HG03520 (cell line): Measurements from ENCODE around the gene GLO1.

Experiments used
- ATAC-seq: cut with Tn5 transposase; IDR thresholded peaks from one replicate; pipeline ENCODE4 v1.9.1; 2021; ENCODE audit warnings: mild to moderate bottlenecking, moderate library complexity; ENCODE audit not compliant: unreplicated experiment

The GLO1 gene

DNA sequence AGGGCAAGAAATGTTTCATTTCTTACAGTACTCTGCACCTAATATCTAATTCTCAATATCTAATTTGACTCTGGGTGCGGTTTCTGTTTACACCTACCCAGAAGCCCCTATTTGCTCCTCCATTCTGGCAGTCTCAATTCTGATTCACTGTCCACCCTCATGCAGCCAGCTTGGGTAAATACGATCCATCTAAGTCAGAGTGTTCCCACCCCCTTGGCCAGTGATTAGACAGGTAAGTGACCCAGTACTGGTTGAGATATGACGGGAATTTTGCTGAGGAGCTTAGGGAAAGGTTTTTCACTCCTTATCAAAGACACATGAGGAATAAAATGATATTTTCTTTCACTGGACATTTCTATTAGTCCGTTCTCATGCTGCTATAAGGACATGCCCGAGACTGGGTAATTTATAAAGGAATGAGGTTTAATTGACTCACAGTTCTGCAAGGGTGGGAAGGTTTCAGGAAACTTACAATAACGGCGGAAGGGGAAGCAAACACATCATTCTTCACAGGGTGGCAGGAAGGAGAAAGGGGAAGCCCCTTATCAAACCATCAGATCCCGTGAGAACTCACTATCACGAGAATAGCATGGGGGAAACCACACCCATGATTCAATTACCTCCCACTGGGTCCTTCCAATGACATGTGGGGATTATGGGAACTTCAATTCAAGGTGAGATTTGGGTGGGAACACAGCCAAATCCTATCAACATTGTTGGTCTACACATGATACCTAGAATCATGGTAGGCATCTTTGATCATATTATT lies 29.4 kb downstream of the GLO1 start:
- ATAC-seq, result no peak

DNA sequence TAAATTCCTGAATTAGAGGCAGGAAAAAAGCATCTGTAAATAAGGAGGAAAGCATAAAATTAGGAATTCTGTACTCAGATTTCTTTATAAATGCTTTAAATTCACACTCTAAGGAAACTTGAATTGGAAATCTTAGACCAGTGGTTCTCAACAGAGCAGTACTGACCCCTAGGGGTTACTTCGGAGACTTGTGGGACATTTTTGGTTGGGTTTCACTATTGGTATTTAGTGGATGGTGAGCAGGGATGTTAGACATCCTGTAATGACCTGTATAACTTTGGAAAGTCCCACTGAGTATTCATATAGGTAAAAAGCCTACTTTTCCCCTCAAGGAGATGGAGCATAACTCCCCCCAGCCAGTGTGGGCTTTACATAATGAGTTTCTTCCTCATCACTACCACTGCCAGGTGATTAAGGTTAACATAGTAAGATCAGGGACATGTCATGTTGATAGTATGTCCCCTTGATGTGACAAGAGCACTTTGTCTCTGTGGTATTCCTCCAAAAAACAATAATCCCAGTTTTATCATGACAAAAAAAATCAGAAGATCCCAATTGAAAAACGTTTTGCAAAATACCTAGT lies 31.0 kb downstream of the GLO1 start:
- ATAC-seq, result no peak

DNA sequence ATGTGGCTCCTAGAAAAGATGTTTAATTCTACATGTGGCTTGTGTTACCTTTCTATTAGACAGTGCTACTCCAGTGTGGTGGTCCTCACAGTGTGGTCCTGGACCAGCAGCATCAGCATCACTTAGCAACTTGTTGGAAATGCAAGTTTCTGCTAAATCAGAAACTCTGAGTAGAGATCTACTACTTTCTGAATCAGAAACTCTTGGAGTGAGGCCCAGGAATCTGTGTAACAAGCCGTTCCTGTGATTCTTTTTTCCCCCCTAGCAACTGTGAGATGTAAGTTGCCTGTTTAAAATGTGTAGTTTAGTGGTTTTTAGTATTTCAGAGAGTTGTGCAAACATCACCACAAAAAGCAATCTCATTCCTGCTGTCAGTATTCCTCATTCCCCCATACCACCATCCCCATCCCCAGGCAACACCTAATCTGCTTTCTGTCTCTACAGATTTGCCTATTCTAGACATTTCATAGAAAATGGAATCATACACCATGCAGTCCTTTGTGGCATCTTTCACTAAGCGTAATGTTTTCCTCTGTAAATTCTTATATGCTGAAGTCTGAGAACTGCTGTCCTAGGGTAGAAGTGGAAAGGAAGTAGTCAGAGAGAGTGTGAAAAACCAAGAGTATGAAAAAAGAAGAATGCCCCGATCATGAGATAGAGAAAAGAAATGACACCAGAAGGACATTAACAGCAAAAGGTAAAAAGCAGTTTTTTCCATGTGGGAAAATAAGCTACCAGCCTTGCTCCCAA lies 44.4 kb downstream of the GLO1 start:
- no peak for ATAC-seq

DNA sequence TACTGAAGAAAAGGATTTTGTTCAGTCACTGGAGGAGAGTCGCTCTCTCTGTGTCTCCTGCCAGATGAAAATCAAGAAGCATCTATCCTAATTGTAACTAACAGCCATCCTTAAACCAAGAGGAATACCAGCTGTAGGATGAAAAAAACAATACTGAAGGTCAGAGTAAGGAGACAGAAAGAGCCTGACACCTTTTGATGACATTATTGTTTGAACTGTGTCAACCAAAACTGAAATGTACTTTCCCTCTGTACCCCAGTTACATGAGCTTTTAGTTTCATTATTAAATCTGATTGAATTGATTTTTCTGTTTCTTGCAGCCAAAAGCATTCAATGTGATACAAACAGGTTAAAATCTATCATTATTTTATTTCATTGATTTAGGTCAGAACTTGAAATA lies 46.0 kb downstream of the GLO1 start:
- ATAC-seq, result no peak

DNA sequence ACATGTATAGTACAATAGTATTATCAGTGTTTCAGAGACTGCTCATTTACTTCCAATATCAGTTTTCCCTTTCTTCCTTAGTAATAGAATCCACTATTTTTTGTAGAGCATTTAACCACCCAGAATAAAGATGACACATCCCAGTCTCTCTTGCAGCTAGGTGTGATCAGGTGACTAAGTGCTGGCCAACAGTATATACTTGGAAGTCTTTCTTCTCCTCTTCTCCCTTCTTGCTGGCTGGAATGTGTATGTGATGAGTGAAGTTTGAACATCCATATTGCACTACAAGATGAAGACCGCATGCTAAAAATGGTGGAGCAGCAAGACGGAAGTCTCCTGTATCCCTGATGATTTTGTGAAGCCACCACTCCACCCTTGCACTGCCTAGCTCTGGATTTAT lies 48.7 kb downstream of the GLO1 start:
- no peak for ATAC-seq

DNA sequence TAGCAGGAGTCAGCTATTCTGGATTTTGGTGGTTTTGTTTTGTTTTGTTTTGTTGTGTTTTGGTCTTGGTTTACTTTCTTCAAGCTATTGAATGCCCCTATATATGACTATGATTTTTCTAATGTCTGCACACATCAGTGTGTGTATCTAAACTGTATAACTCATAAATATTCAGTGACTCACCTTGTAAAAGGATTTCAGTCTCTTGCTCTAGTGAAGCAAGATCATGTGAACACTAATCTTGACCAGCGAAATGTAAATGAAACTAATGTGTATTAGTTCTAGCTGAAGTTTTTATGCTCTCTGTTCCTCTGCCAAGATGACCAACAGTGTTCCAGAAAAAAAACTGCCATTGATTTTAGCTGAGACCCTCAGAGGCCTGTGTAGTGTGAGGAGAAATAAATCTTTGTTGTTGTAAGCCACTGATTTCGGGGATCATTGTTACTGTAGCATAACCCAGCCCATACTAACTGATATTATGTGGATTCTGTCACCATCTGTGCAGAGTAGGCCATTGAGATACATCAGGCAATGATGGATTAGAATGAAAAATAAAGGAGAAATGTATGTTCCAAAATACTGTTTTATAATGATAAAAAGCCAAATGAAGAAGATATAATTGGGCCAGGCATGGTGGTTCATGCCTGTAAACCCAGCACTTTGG lies 51.7 kb downstream of the GLO1 start:
- ATAC-seq, result no peak

DNA sequence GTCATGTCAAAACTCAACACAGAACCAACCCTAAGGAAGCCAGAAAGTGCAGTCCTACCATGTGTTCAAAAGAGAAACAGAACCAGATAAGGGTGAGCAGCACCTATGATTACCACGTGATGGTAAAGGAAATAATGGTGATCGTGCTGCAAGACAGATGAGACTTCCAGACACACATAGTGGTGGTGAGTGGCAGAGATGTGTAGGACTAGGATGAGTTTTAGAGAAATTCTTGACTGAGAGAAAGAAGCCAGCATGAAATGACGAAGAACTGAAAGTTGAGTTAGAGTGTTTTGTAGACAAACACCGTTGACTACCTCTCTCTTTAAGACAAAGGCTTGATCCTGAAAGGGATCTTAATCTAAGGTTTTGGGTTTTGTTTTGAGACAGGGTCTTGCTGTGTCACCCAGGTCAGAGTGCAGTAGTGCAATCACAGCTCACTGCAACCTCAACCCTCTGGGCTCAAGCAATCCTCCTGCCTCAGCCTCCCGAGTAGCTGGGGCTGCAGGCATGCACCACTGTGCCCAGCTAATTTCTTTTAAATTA lies 52.7 kb downstream of the GLO1 start:
- no peak for ATAC-seq

DNA sequence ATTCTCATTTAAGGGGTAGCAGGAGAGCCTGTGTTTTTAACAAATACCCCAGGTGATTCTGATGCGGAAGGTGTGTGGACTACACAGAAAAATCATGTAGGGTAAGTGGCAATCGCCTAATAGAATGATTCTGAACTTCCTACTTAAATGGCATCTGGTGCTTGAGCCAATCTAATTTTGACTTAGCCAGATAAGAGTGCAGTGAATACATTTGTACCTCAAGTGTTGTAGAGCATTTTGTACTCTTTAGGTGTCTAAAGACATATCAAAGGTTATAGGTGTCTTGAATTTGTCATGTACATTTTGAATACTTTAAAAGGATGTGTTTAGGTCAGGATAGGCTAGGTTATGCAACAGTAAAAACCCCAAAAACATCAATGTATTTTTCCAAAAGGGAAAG lies 53.2 kb downstream of the GLO1 start:
- ATAC-seq, result no peak

DNA sequence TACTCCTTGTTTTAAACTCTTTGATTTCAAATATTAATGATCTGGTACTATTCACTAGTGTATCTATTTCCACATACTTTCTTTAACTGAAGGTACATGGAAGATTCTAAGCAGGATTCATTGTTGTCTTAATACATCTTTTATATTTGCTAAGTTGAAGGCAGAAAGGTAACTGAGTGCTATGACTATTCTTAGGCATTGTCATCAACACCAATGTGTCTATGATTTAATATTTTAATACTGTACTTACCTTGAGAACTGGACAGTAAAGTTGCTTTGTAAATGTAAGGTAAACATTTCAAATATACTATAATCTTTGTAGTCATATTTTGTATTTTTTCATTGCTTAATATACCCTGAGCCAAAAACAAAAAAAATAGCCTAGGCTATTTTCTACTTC lies 54.3 kb downstream of the GLO1 start:
- no peak for ATAC-seq

DNA sequence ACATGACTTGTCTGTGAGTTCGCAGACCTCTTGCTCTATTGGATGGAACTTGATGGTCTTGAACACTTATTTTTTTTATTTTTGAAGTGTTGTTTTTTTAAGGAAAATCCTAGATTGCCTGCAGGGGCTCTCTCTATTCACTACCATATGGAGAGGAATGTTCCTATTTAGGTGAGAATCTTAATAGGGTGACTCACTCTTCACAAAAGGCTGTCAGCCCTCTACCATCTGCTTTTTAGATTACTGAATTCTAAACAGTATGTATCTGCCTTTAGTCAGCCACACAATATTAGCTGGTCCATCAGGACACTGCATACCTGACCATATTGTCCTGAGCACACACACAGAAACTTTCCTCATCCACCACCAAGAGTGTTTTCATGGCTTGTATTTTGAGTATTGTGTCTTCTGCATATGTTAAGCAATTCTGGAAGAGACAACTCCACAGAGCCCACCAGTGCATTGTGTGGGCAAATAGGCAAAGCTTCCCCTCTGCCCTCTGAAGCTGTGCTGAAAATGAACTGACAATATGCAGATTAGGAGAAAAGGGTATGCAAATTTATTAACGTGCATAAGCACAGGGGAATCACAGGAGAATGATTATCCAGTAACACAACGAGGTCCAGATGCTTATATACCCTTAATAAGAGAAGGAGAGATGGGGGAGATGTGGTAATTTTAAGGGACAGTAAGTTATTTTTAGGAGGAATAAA lies 56.6 kb downstream of the GLO1 start:
- no peak for ATAC-seq

DNA sequence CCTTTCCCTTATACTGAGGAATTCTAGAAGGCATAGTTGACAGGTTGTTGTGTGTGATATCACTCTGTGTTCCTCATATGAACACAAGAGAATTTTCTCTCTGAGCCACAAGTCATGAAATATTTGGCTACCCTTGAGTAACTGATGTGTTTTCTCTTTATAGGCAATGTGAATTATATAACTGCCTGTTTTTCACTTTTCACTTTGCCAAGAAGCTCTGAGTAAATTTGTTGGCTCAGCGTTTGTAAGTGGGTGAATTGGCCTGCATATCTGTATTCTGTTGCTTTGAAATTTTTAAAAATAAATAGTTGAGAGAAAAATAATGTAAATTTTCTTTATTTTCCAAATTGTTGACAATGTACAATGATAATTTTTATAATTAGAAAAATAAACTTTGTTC lies 58.0 kb downstream of the GLO1 start:
- ATAC-seq, result no peak

DNA sequence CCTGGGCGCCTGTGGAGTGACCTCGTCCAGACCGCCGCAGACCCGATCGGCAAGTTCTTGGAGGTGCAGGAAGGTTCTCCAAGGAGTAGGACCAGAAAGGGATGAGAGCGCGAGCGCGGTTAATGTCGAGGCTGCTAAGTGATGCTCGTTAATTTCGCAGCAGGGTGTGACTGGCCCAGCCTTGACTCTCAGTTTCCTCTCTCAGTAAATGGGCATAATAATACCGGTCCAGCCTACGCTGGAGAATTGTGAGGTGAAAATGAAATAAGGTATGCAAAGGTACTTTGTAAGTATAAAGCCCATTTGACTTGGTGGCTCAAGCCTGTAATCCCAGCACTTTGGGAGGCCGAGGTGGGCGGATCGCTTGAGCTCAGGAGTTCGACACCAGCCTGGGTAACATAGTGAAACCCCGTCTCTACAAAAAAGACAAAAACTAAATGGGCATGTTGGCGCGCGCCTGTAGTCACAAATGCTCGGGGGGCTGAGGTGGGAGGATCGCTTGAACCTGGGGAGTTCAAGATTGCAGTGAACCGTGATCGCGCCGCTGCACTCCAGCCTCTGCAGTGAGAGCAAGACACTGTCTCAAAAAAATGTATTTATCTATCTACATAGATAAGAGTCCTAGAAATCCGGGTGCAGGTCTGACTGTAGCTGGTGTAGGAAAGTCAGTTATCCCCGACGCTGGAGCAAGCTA lies 62.6 kb downstream of the GLO1 start:
- ATAC-seq, result peak; percentile 37

DNA sequence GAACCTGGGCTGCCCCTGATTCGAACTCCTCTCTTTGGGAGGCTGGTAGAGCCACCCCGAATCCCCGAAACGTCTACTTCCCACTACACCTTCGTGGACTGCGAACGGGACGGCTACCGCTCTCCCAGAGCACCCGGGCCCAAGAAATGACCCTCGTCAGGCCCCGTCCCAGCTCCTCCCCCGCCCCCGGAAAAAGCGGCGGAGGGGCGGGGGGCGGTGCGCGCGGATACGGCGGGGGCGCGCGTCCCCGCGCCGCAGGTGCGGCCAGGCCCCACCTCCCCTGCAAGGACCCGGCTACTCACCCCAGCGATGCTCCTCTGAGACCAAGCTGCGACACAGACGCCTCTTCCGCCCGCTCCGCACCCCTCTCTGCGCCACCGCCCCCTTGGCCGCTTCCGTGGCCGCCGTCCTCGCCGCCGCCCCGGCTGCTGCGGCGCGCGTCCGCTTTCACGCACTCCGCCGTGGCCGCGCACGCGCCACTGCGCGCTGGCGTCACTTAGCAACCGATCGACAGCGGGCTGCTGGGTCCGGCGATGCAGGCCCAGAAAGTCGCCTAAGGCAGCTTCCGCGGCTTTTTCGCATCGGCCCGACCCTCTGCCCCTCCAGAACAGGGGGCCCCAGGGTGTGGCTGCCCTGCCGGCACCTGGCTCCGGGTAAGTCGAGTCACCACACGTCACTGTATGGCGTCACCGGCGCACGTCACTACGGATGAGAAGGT lies 63.3 kb downstream of the GLO1 start, which contains the start of gene BTBD9:
BTBD9 (minus strand) TSS at position 432 of the 718 bp plus-strand sequence.
- ATAC-seq, result peak; percentile 75

DNA sequence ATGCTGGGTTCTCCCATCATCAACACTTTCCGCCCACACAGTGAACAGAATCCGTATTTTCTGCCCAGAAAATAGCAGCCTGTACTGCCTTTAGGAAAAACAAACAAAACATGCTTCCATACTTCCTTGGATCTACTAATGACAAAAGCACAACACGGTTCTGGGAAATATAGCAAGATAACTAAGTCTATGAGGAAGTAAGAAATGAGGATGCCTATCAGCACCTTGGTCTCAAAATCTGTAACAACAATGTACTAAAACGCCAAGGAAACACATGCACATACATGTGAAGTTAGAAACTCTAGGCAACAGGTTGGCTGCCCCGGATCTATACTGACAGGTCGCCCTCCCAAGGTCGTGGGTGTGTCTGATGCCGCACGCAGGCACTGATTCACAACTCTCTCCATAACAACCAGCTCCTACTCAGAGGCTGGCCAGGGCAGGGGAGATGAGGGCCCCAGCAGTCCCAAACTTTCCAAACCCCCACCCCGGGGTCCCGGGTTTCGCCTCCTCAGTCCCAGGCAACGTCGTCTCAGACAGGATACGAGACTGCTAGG lies 63.9 kb downstream of the GLO1 start:
- no peak for ATAC-seq

DNA sequence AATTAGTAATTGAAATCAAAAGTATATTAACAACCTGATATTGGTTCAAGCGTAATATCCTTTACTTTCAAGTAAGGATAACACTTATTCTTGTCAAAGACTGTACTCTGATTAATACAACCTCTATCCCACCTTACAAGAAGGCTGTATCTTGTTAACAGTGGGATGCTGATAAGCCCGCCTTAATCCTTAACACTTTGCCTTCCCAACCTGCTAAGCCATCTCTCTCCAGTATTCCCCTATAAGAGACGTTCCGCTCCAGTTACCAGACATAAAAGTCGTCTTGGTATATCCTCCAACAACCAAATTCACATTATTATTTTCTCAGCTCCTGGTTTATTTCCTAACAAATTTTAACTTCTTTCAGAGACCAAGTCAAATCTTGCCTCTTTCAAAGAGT lies 65.2 kb downstream of the GLO1 start:
- no peak for ATAC-seq

DNA sequence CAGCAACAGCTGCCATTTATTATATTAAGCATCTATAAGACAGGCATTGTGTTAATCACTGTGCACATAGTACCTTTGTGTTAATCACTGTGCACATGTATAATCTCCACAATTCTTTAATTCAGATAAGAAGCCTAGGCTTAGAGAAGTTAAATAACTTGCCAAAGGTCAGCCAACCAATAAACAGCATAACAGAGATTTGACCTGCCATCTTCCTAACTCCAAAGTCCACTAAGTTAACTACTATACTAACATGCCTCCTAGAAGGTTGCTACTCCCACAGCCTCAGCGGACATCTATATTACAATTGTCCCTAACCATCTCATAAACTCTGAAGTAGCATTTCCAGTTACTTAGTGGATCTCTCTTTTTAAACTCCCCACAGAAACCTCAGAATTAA lies 66.9 kb downstream of the GLO1 start:
- ATAC-seq, result no peak

DNA sequence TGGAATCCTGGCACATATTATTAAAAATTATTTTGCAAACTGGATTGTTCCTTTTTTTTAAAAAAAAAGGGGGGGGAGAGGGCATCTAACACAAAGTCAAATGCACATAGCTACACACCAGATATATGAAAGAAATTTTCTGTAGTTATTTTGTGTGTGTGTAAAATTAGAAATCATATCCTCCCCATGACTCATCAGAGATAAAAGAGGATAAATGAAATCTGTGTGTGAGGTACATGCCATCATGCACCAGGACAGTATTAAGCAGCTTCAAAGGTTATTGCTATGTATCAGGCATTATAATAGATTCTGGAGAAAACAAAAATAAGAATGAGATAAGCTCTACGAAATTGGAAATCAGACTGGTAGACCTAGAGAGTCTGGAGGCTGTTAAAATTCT lies 68.4 kb downstream of the GLO1 start:
- no peak for ATAC-seq

DNA sequence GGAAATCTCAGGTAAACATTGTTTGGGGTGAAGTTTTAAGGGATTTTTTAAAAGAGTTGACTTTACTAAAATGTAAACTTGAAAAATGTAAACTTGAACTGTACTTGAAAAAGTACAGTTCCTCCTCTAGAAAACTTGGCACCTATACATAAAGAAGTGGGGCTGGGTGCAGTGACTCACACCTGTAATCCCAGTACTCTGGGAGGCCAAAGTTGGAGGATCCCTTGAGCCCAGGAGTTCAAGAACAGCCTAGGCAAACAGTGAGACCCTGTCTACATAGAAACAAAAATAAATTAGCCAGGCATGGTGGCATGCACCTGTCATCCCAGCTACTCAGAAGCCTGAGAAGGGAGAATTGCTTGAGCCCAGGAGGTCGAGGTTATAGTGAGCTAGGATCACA lies 70.5 kb downstream of the GLO1 start:
- no peak for ATAC-seq

DNA sequence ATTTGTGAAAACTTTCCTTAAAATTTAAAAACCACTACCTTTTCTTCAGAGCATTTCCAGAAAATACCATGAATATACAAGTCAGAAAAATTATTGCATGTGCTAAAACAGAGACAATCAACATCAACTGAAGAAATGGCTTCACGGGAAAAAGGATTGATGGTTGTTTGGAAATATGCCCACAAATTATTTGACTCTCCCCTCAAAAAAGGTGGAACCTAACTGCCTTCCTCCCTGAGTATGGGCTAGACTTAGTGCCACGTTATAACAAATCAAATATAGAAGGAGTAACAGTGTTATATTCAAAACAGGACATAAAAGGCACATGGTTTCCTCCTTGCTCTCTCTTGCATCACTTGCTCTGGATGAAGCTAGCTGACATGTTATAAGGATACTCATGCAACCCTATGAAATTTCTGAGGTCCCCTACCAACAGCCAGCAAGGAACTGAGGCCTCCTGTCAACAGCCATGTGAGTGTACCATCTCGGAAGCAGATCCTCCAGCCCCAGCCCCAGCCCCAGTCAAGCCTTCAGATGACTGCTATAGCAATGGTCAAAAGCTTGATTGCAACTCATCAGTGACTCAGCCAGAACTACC lies 71.7 kb downstream of the GLO1 start:
- no peak for ATAC-seq
